Subcutaneous abdominal adipose tissue (tissue), 5 donors: ENCODE results near the gene PDE11A.

Source experiments
- H3K27ac ChIP-seq: one replicate; pipeline ENCODE4 v1.7.0; 2013; ENCODE audit warnings: low read depth, mild to moderate bottlenecking, inconsistent platforms, low read length, moderate library complexity
- H3K27me3 ChIP-seq, 5 donors: one replicate each; pipeline ENCODE4 v1.7.0; 2013; ENCODE audit warnings: low read length in 5 of 5, inconsistent platforms in 1 of 5; ENCODE audit not compliant: control insufficient read depth in 5 of 5, insufficient read depth in 4 of 5
- H3K36me3 ChIP-seq, 5 donors: one replicate each; pipeline ENCODE4 v1.7.0; 2013; ENCODE audit warnings: low read length in 5 of 5; ENCODE audit not compliant: control insufficient read depth in 5 of 5, insufficient read depth in 5 of 5
- H3K4me1 ChIP-seq, 5 donors: one replicate each; pipeline ENCODE4 v1.7.0; 2013; ENCODE audit warnings: low read length in 5 of 5, mild to moderate bottlenecking in 3 of 5, moderate library complexity in 1 of 5; ENCODE audit not compliant: control insufficient read depth in 5 of 5, insufficient read depth in 5 of 5
- H3K4me3 ChIP-seq, 5 donors: one replicate each; pipeline ENCODE4 v1.7.0; 2013; ENCODE audit warnings: low read length in 5 of 5, low read depth in 1 of 5
- H3K9ac ChIP-seq, 5 donors: one replicate each; pipeline ENCODE4 v1.7.0; 2013; ENCODE audit warnings: low read length in 5 of 5, mild to moderate bottlenecking in 4 of 5, moderate library complexity in 3 of 5
- H3K9me3 ChIP-seq, 5 donors: one replicate each; pipeline ENCODE4 v1.7.0; 2013; ENCODE audit warnings: low read length in 5 of 5; ENCODE audit not compliant: control insufficient read depth in 5 of 5
- donor health status: healthy.
- donor health status: healthy.
- donor health status: healthy.
- donor health status: healthy.
- donor health status: healthy.

Gene PDE11A

GRCh38 chr2:177908824-177909223, 163.8 kb downstream of the PDE11A start:
- peaks cover 0 to 22% (median 7%) of the 10 kb centered on the region in 5 donors for H3K4me1 ChIP-seq
- H3K27me3 ChIP-seq = no peaks in the 10 kb centered on the region
- H3K9me3 ChIP-seq = no peaks in the 10 kb centered on the region
- no peak overlapping the region for H3K27ac ChIP-seq
- peak overlapping the region in 1 of 5 donors; percentile 28 for H3K4me3 ChIP-seq
- no peak overlapping the region for H3K9ac ChIP-seq
- no peaks in the 10 kb centered on the region for H3K36me3 ChIP-seq

GRCh38 chr2:177908182-177908581, 164.4 kb downstream of the PDE11A start:
- no peaks in the 10 kb centered on the region for H3K9me3 ChIP-seq
- H3K9ac ChIP-seq = no peak overlapping the region
- H3K4me3 ChIP-seq = no peak overlapping the region
- H3K4me1 ChIP-seq = peaks cover 0 to 27% (median 7%) of the 10 kb centered on the region in 5 donors
- no peak overlapping the region for H3K27ac ChIP-seq
- H3K36me3 ChIP-seq = no peaks in the 10 kb centered on the region
- H3K27me3 ChIP-seq = no peaks in the 10 kb centered on the region

GRCh38 chr2:177906041-177906718, 166.4 kb downstream of the PDE11A start:
- H3K9ac ChIP-seq = peak overlapping the region in 1 of 5 donors; percentile 7

GRCh38 chr2:177905640-177906039, 166.9 kb downstream of the PDE11A start:
- Histone ChIP-seq H3K9me3 (no peaks in the 10 kb centered on the region), H3K4me1 (peaks cover 0 to 47% (median 14%) of the 10 kb centered on the region in 5 donors), H3K27me3 (no peaks in the 10 kb centered on the region), H3K27ac (no peak overlapping the region), H3K9ac (no peak overlapping the region), H3K36me3 (no peaks in the 10 kb centered on the region), H3K4me3 (peak overlapping the region in 1 of 5 donors; percentile 41)

More at GRCh38 chr2:177906041-177906718, 166.4 kb downstream of the PDE11A start:
- Histone ChIP-seq H3K9me3 (no peaks in the 10 kb centered on the region), H3K4me3 (peak overlapping the region in 2 of 5 donors; percentile 17 to 41), H3K27ac (no peak overlapping the region), H3K27me3 (no peaks in the 10 kb centered on the region), H3K36me3 (no peaks in the 10 kb centered on the region), H3K4me1 (peaks cover 0 to 41% (median 14%) of the 10 kb centered on the region in 5 donors)

- Histone ChIP-seq H3K9ac (peak overlapping the region in 2 of 5 donors; percentile 49 to 54), H3K27ac (peak overlapping the region; percentile 53), H3K4me3 (no peak overlapping the region), H3K4me1 (peaks cover 0 to 36% (median 10%) of the 10 kb centered on the region in 5 donors), H3K36me3 (no peaks in the 10 kb centered on the region), H3K9me3 (no peaks in the 10 kb centered on the region), H3K27me3 (no peaks in the 10 kb centered on the region)
These were observed 170.0 kb downstream of the PDE11A start for GRCh38 chr2:177902395-177903163.

- no peaks in the 10 kb centered on the region for H3K36me3 ChIP-seq
- H3K27ac ChIP-seq = no peak overlapping the region
- no peaks in the 10 kb centered on the region for H3K27me3 ChIP-seq
- H3K4me1 ChIP-seq = peaks cover 0 to 25% (median 10%) of the 10 kb centered on the region in 5 donors
- no peak overlapping the region for H3K4me3 ChIP-seq
- no peaks in the 10 kb centered on the region for H3K9me3 ChIP-seq
- no peak overlapping the region for H3K9ac ChIP-seq
These were observed 172.5 kb downstream of the PDE11A start for GRCh38 chr2:177900082-177900481.

GRCh38 chr2:177897278-177897677, 175.3 kb downstream of the PDE11A start:
- no peak overlapping the region for H3K4me3 ChIP-seq
- H3K9ac ChIP-seq = no peak overlapping the region
- no peaks in the 10 kb centered on the region for H3K27me3 ChIP-seq
- H3K36me3 ChIP-seq = no peaks in the 10 kb centered on the region
- H3K4me1 ChIP-seq = peaks cover 0 to 11% (median under 1%) of the 10 kb centered on the region in 5 donors
- no peaks in the 10 kb centered on the region for H3K9me3 ChIP-seq
- no peak overlapping the region for H3K27ac ChIP-seq

- no peak overlapping the region for H3K9ac ChIP-seq
- H3K27me3 ChIP-seq = no peaks in the 10 kb centered on the region
- H3K36me3 ChIP-seq = no peaks in the 10 kb centered on the region
- H3K9me3 ChIP-seq = no peaks in the 10 kb centered on the region
- H3K4me1 ChIP-seq = peaks cover 0 to 9% (median 0%) of the 10 kb centered on the region in 5 donors
- no peak overlapping the region for H3K4me3 ChIP-seq
- H3K27ac ChIP-seq = no peak overlapping the region
These were observed 176.0 kb downstream of the PDE11A start for GRCh38 chr2:177896587-177896986.

- Histone ChIP-seq H3K4me1 (no peaks in the 10 kb centered on the region), H3K27ac (no peak overlapping the region), H3K36me3 (no peaks in the 10 kb centered on the region), H3K9ac (no peak overlapping the region), H3K27me3 (no peaks in the 10 kb centered on the region), H3K4me3 (no peak overlapping the region), H3K9me3 (no peaks in the 10 kb centered on the region)
These were observed 178.0 kb downstream of the PDE11A start for GRCh38 chr2:177894546-177894945.

GRCh38 chr2:177893880-177894279, 178.7 kb downstream of the PDE11A start:
- Histone ChIP-seq H3K4me3 (no peak overlapping the region), H3K4me1 (no peaks in the 10 kb centered on the region), H3K9me3 (no peaks in the 10 kb centered on the region), H3K27me3 (no peaks in the 10 kb centered on the region), H3K27ac (no peak overlapping the region), H3K36me3 (no peaks in the 10 kb centered on the region), H3K9ac (no peak overlapping the region)
